PC-9 (cell line): Measurements from ENCODE around the gene TH. TPM values are rescaled to one million over a fixed set of nuclear protein-coding genes. Genes with fewer than 3 reads are reported as not detected.

Experiments
- Bru-seq: library from RNA; stranded (reverse); fragments of 400-500 nt; gene quantifications from one replicate; lab custom pipeline; 2021; lab: Mats Ljungman, UMichigan
- BruChase-seq, 2 experiments: library from RNA; stranded (reverse); fragments of 400-500 nt; gene quantifications; one replicate each; lab custom pipeline; 2021; lab: Mats Ljungman, UMichigan
- BruUV-seq: library from RNA; stranded (reverse); fragments of 400-500 nt; replicated peaks from 2 replicates; lab custom pipeline; 2021; lab: Mats Ljungman, UMichigan
- CTCF ChIA-PET: fragments of 300-600 bp; sonication (Branson Sonifier 250); formaldehyde crosslinking; loops from one replicate; lab custom pipeline; 2022; ENCODE audit warnings: antibody characterized with exemption; lab: Charles Lee
- POLR2A ChIA-PET: fragments of 300-600 bp; sonication (Branson Sonifier 250); formaldehyde crosslinking; loops from one replicate; lab custom pipeline; 2022; ENCODE audit warnings: antibody characterized with exemption; ENCODE audit not compliant: unreplicated experiment; lab: Charles Lee
- DNase-seq, 2 experiments: peaks; one replicate each; pipeline versions ENCODE4 v3.0.0 to v3.0.0-alpha.2; 2015 to 2022; ENCODE audit warnings: mixed read lengths in 1 of 2
- H2AFZ ChIP-seq: fragments of 200-600 bp; sonication (generic); 2 replicates; pipeline ENCODE4 v1.8.1; 2017; ENCODE audit warnings: antibody characterized with exemption
- H3F3A ChIP-seq: fragments of 200-600 bp; sonication (generic); 2 replicates; pipeline ENCODE4 v1.8.1; 2017; ENCODE audit warnings: antibody characterized with exemption, mild to moderate bottlenecking, low read depth; ENCODE audit not compliant: insufficient read depth
- H3K27ac ChIP-seq: fragments of 200-600 bp; sonication (generic); 2 replicates; pipeline ENCODE4 v1.6.1; 2016; ENCODE audit warnings: mixed run types
- H3K27me3 ChIP-seq: fragments of 200-600 bp; sonication (generic); 2 replicates; pipeline ENCODE4 v1.6.1; 2016; ENCODE audit warnings: low read depth, mixed run types; ENCODE audit not compliant: insufficient read depth
- H3K36me3 ChIP-seq: fragments of 200-600 bp; sonication (generic); 2 replicates; pipeline ENCODE4 v1.6.1; 2016; ENCODE audit warnings: low read depth, mixed run types
- H3K4me1 ChIP-seq: fragments of 200-600 bp; sonication (generic); replicated peaks from 2 replicates; pipeline ENCODE4 v1.6.1; 2016; ENCODE audit warnings: mixed run types; ENCODE audit not compliant: insufficient read depth
- H3K4me2 ChIP-seq: fragments of 200-600 bp; sonication (generic); 2 replicates; pipeline ENCODE4 v1.6.1; 2017; ENCODE audit warnings: mixed run types
- H3K4me3 ChIP-seq: fragments of 200-600 bp; sonication (generic); 2 replicates; pipeline ENCODE4 v1.6.1; 2016; ENCODE audit warnings: mixed run types
- H3K79me2 ChIP-seq: fragments of 200-600 bp; sonication (generic); 2 replicates; pipeline ENCODE4 v1.6.1; 2017; ENCODE audit warnings: low read depth, mixed run types
- H3K9me2 ChIP-seq: fragments of 200-600 bp; sonication (generic); 2 replicates; pipeline ENCODE4 v1.8.1; 2017; ENCODE audit warnings: mild to moderate bottlenecking; ENCODE audit not compliant: insufficient read depth
- H3K9me3 ChIP-seq: fragments of 200-600 bp; sonication (generic); 2 replicates; pipeline ENCODE4 v1.8.1; 2016; ENCODE audit warnings: low read depth; ENCODE audit not compliant: insufficient read depth
- H4K20me1 ChIP-seq: fragments of 200-600 bp; sonication (generic); 2 replicates; pipeline ENCODE4 v1.8.1; 2017; ENCODE audit not compliant: insufficient read depth
- EZH2 ChIP-seq: fragments of 200-600 bp; sonication (generic); IDR thresholded peaks from 2 replicates; pipeline ENCODE4 v1.8.0; 2017; ENCODE audit warnings: antibody characterized with exemption, low read depth
- intact Hi-C: fragments of 100-400 bp; cut with micrococcal nuclease; formaldehyde crosslinking; loops from one replicate; pipeline ENCODE4 v1.10.0; 2022; ENCODE audit not compliant: unreplicated experiment
- long read RNA-seq: library from polyadenylated mRNA; stranded (forward); transcript quantifications from one replicate; pipeline ENCODE4 v2.0.0, GENCODE V29; 2022
- total RNA-seq: library from RNA; stranded (reverse); gene quantifications from 2 replicates; pipeline ENCODE4 v1.2.3, GENCODE V29; 2021
- TF ChIP-seq, protein P1 (sequence below): fragments of 200-600 bp; sonication (generic); conservative IDR thresholded peaks from 2 replicates; pipeline ENCODE4 v1.6.1; 2017; ENCODE audit warnings: mixed run types, antibody characterized with exemption, mild to moderate bottlenecking, moderate library complexity

Gene TH
- total RNA-seq (2.2 and 2.5 TPM in 2 replicates), Bru-seq, nascent RNA (percentile 14 among the genes with signal in this experiment), BruChase-seq, experiment 1, labeled RNA remaining after a 2-hour chase (percentile 15 among the genes with signal in this experiment), BruChase-seq, experiment 2, labeled RNA remaining after a 6-hour chase (percentile 8 among the genes with signal in this experiment)
- long read RNA-seq, partial matches to known transcripts, result 1 of 5 reads
- long read RNA-seq, other reads (novel, unspliced or antisense), result 4 of 5 reads

DNA sequence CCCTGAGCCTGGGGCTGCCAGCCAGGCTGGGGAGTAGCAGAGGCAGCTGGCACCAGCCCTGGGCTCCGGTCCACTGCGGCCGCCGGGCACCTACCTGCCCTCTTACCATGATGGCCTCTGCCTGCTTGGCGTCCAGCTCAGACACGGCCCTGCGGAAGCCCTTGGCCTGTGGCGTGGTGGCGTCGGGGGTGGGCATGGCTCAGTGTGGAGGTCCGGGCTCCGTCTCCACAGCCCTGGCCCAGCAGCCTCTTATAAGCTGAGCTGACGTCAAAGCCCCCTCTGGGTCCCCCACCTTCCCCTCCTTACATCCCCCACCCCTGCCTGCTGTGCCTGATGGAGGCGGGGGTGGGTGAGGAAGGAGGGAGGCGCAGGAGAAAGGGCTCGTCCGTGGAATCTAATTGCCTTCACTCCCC, at the start of gene TH:
Gene TH (minus strand): TSS at position 225 of the 413 bp plus-strand sequence. CDS start 29 bp downstream, at position 196.
- CTCF ChIA-PET, result no interaction called here

DNA sequence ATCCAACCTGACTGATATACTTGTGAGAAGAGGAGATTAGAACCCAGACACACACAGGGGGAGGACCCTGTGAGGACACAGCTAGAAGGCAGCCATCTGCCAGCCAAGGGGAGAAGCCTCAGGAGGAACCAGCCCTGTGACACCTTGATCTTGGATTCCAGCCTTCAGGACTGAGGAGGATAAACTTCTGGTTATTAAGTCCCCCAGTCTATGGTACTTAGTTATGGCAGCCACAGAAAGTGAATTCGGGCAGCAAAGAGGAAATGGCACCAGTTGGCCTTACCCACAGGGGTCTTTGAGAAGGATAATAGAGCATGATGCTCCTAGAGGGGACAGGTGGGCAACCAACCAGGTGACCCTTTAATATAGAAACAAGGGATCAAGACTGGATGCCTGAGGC, 49.4 kb upstream of the TH start:
- Histone ChIP-seq H3K36me3 (no peaks in the 10 kb centered on the region), H3K4me3 (no peak overlapping the region), H3K27me3 (no peaks in the 10 kb centered on the region), H3K4me2 (no peak overlapping the region), H3K79me2 (no peaks in the 10 kb centered on the region), H3F3A (no peaks in the 10 kb centered on the region), H4K20me1 (no peaks in the 10 kb centered on the region), H3K4me1 (no peaks in the 10 kb centered on the region), H3K27ac (no peak overlapping the region), H2AFZ (no peak overlapping the region), H3K9me3 (no peaks in the 10 kb centered on the region), H3K9me2 (no peaks in the 10 kb centered on the region)
- no peak for DNase-seq
- TF ChIP-seq EZH2, result no peak
- TF ChIP-seq, protein P1, sequence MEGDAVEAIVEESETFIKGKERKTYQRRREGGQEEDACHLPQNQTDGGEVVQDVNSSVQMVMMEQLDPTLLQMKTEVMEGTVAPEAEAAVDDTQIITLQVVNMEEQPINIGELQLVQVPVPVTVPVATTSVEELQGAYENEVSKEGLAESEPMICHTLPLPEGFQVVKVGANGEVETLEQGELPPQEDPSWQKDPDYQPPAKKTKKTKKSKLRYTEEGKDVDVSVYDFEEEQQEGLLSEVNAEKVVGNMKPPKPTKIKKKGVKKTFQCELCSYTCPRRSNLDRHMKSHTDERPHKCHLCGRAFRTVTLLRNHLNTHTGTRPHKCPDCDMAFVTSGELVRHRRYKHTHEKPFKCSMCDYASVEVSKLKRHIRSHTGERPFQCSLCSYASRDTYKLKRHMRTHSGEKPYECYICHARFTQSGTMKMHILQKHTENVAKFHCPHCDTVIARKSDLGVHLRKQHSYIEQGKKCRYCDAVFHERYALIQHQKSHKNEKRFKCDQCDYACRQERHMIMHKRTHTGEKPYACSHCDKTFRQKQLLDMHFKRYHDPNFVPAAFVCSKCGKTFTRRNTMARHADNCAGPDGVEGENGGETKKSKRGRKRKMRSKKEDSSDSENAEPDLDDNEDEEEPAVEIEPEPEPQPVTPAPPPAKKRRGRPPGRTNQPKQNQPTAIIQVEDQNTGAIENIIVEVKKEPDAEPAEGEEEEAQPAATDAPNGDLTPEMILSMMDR, result no peak
- intact Hi-C loops, result no loop called here
- no TSS peak for BruUV-seq
- CTCF ChIA-PET, result no interaction called here
- POLR2A ChIA-PET, result no interaction called here

More for the DNA sequence above, at the start of gene TH:
- Histone ChIP-seq H3K4me3 (no peak within 1 kb of the TSS), H2AFZ (no peak within 1 kb of the TSS), H3K27ac (no peak within 1 kb of the TSS), H3K9me3 (no peaks in the 10 kb centered on the region), H3K9me2 (no peaks in the 10 kb centered on the region), H3F3A (peaks cover 16% of the 10 kb centered on the region; the same call in 1 of the 2 replicates), H3K27me3 (no peaks in the 10 kb centered on the region), H3K4me1 (peaks cover 55% of the 10 kb centered on the region), H3K4me2 (no peak within 1 kb of the TSS), H3K79me2 (no peaks in the 10 kb centered on the region), H4K20me1 (no peaks in the 10 kb centered on the region), H3K36me3 (no peaks in the 10 kb centered on the region)
- no TSS peak for BruUV-seq
- TF ChIP-seq EZH2, result no peak
- TF ChIP-seq, protein P1, result no peak
- no peak for DNase-seq
- POLR2A ChIA-PET, result no interaction called here
- intact Hi-C loops, result no loop called here

DNA sequence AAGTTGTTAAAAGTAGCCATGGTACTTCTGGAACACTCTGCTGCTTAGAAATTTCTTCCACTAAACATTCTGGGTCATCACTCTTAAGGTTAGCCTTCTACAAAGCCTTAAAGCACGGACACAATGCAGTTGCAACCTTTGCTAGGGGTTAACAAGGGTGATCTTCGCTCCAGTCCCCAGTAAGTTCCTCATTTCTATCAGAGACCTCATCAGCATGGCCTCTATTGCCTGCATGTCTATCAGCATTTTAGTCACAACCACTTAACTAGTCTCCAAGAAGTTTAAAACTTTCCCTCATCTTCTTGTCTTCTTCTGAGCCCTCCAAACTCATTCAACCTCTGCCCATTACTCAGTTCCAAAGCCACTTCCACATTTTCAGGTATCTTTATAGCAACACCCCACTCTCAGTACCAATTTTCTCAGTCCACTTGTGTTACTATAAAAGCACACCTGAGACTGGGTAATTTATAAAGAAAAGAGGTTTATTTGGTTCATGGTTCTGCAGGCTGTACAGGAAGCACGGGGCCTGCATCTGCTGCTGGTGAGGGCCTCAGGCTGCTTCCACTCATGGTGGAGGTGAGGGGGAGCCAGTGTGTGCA, 48.7 kb upstream of the TH start:
- Histone ChIP-seq H3K9me3 (no peaks in the 10 kb centered on the region), H3K4me1 (no peaks in the 10 kb centered on the region), H3K9me2 (no peaks in the 10 kb centered on the region), H2AFZ (no peak overlapping the region), H3K4me3 (no peak overlapping the region), H3K27ac (no peak overlapping the region), H3K4me2 (no peak overlapping the region), H3K79me2 (no peaks in the 10 kb centered on the region), H3F3A (no peaks in the 10 kb centered on the region), H3K36me3 (no peaks in the 10 kb centered on the region), H4K20me1 (no peaks in the 10 kb centered on the region), H3K27me3 (no peaks in the 10 kb centered on the region)
- TF ChIP-seq, protein P1, result no peak
- no peak for TF ChIP-seq EZH2
- ChIA-PET POLR2A (no interaction called here), CTCF (no interaction called here)
- intact Hi-C loops, result no loop called here
- no TSS peak for BruUV-seq
- no peak for DNase-seq
